Nucleus accumbens (tissue), 56 donors: Measurements from ENCODE around the gene PSTPIP1.

ENCODE experiments used
- DNase-seq, 56 donors: peaks; one replicate each; lab custom pipeline; 2025; lab: John Stamatoyannopoulos, UW

The PSTPIP1 gene

DNA sequence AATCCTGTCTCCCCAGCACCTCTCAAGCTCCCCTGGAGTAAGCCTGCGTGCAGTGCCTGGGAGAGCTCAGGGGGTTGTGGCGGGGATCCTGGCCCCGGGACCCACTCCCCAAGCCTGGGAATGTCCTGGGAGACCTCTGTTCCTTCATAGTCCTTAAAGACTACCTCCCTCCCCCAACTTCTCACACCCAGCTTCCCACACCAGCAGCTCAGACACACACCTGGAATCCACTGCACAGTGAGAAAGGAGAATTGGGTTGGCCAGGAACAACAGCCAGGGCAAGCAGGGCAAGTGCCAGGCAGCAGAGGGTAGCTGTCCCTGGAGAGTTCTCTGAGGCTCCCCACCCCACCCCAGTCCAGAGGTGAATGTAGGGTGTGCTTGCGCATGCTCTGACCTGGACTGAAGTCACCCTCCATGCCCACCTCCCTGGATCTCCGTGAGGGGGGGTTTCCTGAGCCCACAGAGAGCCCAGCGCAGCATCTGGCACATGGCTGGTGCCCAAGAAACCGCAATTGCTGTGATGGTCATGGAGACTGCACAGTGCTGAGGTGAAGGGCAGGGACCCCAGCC is 22.2 kb downstream of the PSTPIP1 start:
- DNase-seq = no peak

DNA sequence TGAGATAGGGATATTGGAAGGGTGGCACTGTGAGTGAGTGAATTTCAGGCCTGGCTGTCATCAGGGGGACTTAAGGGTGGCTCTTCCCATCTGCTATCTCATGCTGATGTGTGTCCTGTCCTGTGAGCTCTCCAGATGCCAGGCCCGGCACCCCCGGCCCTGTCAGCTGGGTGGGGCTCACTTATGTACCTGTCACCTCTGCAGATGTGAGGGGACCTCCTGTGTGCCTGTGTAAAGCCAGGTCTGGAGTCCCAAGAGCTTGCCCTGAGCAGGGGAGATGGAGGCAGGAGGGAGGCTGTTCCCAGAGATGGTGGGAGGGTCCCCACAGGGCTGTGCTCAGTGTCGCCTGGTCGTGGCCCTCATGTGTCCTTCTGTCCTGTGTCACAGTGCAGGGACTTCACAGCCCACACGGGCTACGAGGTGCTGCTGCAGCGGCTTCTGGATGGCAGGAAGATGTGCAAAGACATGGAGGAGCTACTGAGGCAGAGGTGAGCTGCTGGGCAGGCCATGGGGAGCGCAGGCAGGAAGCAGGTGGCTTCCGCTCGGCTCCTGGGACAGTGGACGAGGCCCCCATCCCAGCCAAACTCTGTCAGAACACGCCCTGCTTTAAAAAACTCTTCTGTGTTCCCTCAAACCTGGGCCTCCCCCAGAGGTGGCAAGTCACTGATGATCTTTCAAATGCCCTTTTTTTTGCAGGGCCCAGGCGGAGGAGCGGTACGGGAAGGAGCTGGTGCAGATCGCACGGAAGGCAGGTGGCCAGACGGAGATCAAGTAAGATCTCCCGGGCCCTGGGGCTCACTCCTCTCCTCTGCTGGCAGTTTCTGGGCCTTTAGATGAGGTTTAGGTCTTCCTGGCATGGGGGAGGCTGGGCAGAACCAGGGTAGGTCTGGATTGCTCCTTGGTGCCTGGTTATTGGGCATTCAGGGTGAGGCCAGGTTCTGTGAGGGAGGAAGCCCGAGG is 23.1 kb downstream of the PSTPIP1 start:
- no peak for DNase-seq

- no peak for DNase-seq
Measured at GRCh38 chr15:77018796-77019505, 24.0 kb downstream of the PSTPIP1 start.

DNA sequence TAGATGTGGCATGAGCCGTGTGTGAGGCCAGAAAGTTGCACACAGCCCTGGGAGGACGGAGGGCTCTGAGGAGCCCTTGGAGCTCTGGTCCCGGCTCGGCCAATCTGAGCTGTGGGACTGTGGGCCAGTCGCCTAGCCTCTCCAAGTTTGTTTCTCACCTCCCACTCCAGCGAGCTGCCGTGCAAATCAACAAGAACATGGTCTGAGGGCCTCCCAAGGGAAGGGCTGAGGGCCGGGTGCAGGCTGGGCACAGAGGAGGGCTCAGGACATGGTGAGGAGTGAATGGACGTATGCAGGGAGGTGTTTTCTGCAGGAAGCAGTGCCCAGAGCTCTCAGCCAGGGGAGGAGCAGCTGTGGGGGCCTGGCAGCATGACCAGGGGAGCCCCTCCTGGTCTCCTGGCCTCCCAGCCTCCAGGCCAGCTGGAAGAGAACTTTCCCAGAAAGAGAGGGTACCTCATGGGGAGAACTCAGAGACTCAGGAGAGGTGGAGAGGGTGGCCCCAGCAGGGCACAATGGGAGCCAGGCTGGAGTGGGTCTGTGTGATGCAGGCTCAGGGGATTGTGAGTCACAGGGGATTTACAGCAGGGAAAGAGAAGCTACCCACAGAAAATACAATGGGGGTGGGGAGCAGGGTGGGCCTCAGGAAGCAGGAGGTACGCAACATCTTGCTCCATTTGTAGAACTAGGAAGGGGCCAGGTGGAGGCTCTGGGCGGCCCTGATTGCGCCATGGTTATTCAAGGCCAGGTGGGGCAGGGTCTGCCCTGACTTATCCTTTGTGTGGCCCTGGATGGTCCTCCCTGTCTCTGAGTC is 24.8 kb downstream of the PSTPIP1 start:
- no peak for DNase-seq

GRCh38 chr15:77020348-77021087 is 25.6 kb downstream of the PSTPIP1 start:
- no peak for DNase-seq

- DNase-seq = no peak
Measured at GRCh38 chr15:77021088-77021481, 26.2 kb downstream of the PSTPIP1 start.

DNA sequence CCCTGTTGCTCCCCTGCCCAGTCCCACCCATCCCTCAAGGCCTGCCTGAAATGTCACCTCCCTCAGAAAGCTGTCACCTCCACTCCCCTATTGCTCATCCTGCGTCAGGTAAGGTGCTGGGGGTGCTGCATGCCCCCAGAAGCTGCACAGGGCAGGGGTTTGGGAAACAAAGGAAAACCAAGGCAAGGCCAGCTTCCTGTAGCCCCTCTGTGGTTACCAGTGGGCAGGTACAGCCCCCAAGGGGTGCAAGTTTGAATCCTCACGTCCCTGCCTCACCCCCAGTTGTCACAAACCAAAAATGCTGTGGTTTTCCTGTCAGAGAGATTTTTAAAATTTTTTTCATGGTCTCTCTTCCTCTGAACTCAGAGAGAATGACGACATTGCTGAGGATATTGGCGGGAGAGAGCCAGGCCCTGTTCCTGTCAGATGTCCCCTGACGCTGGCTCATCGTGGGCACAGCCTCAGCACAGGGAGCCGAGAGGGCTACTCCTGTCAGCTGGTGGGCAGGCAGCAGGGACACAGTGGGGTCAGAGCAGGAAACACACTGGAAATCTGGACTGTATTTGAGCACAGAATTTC is 27.0 kb downstream of the PSTPIP1 start:
- DNase-seq = no peak

GRCh38 chr15:77022646-77023575 is 28.0 kb downstream of the PSTPIP1 start:
- no peak for DNase-seq

GRCh38 chr15:77023576-77024272 is 28.8 kb downstream of the PSTPIP1 start:
- DNase-seq = no peak

DNA sequence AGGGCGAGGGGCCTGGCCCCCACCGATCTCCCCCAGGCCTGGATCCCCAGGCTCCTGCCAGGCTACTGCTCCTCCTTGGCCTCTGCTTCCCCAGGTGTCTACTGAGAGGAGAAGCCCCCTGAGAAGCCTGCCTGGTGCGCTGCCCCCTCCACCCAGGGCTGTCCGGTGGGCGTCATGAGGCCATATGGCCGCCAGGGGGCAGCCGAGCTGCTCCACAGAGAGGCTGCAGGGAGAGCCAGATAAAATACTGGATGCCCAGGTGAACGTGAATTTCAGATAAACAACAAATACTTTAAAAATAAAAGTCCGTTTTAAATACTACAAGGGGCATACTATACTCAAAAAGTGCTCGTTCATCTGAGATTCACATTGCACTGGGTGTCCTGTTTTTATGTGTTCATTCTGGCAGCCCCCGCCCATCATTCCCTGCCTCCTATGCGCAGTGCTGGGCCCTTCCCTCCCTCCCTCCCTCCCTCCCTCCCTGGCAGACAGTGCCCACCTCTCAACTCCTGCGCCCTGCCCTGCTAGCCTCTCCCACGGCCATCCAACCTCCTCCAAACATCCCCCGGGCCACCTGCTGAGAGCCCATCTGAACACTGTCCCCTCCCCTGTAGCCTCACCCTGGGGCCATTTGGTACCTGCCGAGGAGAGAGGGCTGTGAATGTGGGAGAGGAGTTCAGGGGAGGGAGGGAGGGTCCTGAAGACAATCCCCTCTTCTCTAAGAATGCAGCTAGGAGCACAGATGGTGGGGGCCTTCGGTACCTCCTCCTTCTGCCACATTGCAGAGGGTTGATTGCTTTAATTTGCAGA is 29.6 kb downstream of the PSTPIP1 start:
- DNase-seq = peak in 39 of 56 donors; percentile 7 to 84 (median 40)

GRCh38 chr15:77025083-77025901 is 30.4 kb downstream of the PSTPIP1 start:
- no peak for DNase-seq

DNA sequence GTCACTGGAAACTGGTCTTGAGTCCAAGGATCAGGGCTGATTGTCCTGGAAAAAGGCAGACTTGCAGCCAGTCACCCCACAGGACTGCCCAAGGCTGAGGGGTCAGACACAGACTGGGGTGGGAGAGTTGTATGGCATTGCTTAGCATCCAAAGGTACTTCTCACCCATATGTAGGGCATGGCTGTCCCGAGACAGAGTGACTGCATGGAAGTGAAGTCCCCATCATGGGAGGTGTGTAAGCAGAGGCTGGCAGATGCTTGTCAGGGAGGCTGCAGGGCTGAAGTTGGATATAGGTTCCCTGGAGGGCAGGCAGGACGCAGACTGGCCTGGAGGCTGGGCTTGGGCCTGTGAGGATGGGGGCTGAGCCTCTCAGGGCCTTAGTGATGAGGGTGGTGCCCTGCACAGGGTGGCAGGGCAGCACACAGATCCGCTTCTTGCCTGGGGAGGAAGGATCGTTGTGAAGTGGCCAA is 31.1 kb downstream of the PSTPIP1 start:
- no peak for DNase-seq

DNA sequence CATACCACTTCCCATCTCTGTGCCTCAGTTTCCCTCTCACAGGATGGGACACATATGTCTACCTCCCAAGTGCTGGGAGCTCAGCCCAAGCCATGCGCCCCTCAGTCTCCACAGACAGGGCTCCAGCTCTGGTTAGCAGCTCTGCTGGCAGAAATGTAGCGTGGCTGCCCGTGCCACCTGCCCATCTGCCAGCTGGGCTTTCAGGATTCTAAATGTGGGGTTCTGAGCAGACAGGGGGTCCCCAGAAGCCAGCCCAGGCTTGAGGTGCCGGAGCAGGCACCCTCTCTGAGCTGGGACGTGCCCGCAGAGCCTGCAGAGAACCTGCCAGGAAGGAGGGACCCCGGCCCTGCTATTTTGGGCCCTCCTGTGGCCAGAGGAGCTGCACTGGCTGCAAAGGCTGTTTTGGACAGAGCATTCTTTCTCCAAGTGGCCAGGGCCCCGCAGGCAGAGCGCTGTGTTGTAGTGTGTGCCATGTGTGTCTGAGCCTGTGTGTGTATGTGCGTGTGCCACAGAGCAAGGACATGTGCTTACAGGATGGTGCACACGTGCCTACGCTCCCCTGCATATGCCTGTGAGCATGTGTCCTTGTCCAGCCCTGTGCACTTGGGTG is 31.7 kb downstream of the PSTPIP1 start:
- DNase-seq = no peak

GRCh38 chr15:77027111-77027696 is 32.3 kb downstream of the PSTPIP1 start:
- no peak for DNase-seq
